ENCODE data around the gene UCK2.
A peak's percentile ranks its signal among the peaks of the same experiment; 100 is the strongest.

Gene UCK2

GRCh38 chr1:165834881-165835280 lies 7.5 kb downstream of the UCK2 start:
- no peak for DNase-seq

DNA sequence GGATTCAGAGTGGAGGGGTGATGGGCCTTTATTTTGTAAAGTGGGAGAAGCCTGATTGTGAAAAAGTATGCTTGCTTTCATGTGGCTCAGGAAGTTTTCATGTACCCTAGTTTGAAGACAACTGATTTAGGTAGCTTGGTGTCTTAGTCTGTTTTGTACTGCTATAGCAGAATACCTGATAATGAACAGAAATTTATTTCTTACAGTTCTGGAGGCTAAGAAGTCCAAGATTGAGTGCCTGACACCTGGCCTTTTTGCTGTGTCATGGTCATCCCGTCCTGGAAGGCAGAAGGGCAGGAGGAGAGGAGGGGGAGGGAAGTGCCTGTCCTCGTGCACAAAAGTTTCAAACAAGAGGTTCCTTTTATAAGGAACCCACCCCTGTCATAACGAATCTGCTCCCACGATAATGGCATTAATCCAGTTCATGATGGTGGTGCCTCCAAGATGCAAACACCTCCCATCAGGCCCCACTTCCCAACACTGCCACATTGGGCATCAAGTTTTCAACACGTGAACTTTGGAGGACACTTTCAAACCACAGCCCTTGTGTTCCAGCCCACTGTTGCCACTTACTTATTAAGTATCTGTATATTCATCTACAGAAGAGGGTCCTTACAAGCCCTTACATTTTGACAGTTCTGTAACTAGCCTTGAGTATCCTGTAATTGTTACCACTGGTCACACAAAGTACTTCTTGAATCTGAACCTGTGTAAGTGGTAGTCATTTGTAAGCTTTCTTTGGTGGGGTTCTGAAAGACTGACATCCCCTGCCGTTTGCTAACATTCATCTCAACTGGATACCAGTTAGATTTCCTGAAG lies 9.5 kb downstream of the UCK2 start:
- no peak for DNase-seq

DNA sequence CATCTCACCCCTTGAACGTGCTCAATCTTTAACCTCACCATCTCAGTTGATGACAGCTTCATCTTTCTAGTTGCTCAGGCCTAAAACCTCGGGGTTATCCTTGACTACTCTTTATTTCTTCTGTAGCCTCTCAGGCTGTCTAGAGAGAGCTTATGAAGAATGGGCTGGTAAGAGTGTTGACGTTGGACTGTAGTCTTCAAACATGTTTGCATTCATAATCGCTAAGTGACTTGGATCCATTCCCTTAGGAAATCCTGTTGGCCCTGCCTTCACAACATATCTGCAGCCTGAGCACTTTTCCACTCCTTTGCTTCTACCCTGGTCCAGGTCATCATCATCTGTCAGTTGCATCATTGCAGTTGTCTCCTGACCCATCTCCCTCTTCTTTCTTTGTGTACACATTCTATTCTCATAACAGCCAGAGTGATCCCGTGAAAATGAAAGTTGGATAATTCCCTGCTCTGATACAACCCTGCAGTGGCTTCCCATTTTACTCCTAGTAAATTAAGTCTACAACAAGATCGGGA lies 10.5 kb downstream of the UCK2 start:
- DNase-seq: no peak

DNA sequence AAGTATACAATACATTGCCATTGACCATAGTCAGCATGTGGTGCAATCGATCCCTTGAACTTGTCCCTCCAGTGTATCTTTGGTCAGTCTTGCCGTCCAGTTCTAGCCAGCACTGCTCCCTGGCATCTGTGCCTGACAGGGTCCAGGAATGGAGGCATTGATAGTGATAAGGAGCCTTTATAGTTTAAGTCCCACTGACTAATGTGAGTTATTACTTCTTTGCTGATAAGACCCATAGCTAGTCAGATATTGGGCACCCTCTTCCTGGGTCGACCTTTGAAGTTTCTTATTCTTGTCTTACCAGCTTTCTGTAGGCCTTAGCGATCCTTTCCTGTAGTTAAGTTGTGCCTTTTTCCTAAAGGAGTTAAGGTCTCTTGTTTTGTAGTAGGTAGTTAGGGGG lies 13.0 kb downstream of the UCK2 start:
- DNase-seq: no peak

- peak; percentile 54 for DNase-seq
These were observed 14.2 kb downstream of the UCK2 start for GRCh38 chr1:165841582-165842017.

- no peak for DNase-seq
These were observed 14.7 kb downstream of the UCK2 start for GRCh38 chr1:165842023-165842670.

GRCh38 chr1:165842671-165843129 lies 15.3 kb downstream of the UCK2 start:
- DNase-seq: peak; percentile 60

DNA sequence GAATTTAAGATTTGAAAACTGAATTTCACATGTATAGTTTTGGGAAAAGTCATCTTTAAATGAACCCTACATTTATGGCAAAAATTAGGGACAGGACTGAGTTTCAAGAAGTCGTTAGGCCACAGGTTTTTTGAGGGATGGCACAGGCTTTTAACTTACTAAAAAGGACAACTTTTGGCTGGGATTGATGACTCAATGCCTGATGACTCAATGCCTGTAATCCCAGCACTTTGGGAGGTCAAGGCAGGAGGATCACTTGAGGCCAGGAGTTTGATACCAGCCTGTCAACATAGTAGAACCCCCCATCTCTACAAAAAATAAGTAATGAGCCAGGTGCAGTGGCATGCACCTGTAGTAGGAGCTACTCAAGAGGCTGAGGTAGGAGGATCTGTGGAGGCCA lies 15.9 kb downstream of the UCK2 start:
- peak; percentile 54 for DNase-seq

GRCh38 chr1:165844114-165844798 lies 16.8 kb downstream of the UCK2 start:
- no peak for DNase-seq

- no peak for DNase-seq
These were observed 17.5 kb downstream of the UCK2 start for GRCh38 chr1:165844933-165845332.

DNA sequence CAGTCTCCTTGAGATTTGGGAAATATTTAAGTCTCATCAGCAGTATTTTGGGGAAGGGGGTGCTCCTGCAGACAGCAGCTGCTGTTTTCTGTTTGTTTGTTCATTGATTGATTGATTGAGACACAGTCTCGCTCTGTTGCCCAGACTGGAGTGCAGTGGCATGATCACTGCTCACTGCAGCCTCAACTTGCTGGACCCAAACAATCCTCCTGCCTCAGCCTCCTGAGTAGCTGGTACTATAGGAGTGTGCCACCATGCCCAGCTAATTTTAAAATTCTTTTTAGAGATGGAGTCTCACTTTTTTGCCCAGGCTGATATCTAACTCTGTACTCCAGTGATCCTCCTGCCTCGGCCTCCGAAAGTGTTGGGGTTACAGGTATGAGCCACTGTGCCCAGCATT lies 18.2 kb downstream of the UCK2 start:
- no peak for DNase-seq

DNA sequence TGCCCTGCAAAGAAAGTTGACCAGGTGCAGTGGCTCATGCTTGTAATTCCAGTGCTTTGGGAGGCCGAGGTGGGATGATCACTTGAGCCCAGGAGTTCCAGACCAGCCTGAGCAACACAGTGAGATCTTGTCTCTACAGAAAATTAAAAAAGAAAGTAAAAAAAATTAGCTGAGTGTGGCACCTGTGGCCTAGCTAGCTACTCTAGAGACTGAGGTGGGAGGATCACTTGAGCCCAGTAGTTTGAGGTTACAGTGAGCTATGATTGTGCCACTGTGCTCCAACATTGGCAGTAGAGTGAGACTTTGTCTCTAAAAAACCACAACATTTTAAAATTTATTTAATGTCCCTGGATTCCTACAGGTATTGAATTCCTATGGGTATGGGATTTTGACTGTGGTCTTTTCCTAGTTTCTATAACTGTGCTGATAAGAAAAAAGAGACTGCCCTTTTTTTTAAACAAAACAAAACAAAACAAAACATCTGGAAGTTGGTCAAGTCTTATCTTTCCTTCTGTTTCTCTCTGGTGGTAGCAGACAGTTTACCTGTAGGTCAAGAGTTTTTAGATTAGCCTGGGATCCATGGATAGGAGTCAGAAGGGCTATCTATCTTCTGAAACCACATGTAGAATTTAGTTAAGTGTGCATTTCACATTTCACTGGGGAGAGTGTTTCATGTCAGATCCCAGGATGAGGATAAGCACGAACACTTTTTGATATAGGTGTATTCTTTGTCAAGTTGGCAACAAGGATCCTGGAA lies 18.8 kb downstream of the UCK2 start:
- no peak for DNase-seq

- DNase-seq: no peak
These were observed 20.1 kb downstream of the UCK2 start for GRCh38 chr1:165847486-165847885.

GRCh38 chr1:165849353-165850133 lies 22.1 kb downstream of the UCK2 start:
- no peak for DNase-seq

DNA sequence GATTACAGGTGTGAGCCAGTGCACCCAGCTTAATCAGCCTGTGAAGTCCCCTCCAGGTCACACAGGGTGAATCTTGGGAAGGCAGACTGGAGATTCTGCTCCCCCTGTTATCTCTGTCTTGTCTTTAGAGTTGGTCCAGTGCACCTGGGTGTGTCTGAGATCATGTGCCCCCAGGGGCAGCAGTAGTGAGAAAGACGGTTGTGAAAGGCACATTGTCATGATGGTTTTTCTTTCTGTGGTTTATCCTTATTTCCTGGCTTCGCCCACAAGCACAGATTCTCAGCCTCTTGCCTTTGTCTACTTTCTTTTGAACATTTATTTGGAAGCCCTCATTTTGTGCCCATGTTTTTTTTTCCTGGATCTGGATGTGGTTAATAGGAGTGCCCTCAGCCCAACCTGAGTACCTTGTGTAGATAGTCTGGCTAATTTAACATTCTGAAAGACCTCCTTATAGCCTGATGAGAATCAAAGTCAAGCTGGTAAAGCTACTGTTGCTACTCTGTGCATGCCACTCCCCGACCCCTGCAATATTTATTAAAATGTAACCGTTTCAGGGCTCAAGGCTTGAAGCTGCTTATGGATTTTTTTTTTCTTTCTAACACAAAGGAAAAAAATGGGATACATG lies 23.7 kb downstream of the UCK2 start:
- peak; percentile 50 for DNase-seq

DNA sequence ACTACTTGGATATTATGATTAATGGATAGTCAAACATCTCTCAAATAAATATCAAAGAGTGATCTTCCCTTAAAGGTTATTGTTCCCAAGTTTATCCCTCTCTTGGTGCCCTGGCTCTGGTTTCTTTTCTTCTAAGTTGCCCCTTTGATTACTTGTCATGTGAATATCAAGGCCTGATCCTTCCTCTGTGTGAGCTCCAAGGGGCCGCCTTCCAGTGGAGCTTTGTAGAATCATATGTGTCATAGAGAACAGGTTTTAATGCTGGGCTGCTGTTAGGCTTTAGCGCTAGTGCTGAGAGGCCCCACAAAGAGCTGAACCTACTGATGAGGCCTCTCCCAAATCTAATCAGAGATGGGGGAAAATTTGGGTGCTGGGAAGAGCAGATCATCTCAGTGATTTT lies 25.5 kb downstream of the UCK2 start:
- peak; percentile 9 for DNase-seq

GRCh38 chr1:165853528-165854075 lies 26.2 kb downstream of the UCK2 start:
- no peak for DNase-seq

GRCh38 chr1:165854101-165854845 lies 26.9 kb downstream of the UCK2 start:
- peak; percentile 99 for DNase-seq

DNA sequence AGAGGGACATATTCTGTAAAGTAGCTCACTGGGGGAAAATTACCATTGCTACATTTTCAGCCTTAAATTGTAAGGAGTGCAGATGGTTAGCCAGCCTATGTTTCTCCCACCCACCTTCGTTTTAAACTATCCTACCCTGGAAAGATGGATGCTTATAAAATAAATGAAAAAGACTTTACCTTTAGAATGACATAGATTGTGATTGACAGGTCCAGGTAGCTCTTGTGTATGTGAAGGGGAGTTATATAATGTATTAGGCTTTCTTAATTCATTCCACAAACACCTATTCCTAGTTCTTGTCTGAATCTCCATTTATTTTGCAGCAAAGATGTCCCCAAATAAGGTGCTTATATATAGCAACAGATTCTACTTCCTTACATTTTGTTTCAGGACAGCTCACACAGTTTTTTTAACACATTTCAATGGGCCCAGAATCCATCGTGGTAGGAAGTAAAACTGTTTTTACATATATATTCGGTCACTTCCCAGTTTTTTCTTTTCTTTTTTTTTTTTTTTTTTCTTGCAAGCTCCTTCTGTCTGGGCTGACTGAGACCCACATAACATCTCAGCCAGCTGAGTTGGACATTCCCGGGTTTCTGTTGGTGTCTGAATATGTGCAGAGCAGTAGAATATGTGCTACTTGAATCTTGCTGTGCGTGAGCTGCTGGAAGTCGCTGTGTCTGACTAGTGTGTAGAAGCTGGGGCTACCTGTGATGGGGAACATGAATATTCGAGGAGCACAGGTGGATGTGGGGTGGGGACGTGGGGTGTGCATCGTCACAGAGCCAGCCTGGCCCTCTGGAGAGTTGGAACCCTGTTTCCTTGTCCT lies 27.8 kb downstream of the UCK2 start:
- DNase-seq: no peak

Data from fibroblast of skin of back (primary cell).